Gastrocnemius medialis (tissue), 4 donors: ENCODE data around the gene MDFIC2.

ENCODE experiments used
- POLR2A ChIP-seq, 2 donors: fragments of 450-650 bp; IDR thresholded peaks; one replicate each; pipeline ENCODE4 v1.6.1; 2017; ENCODE audit warnings: antibody characterized with exemption in 2 of 2, mild to moderate bottlenecking in 2 of 2, moderate library complexity in 2 of 2
- TF ChIP-seq, protein P1 (sequence below), 5 experiments: fragments of 450-650 bp in 3 of 5; fragments of 200-600 bp in 2 of 5; sonication (generic) in 2 of 5; IDR thresholded peaks in 4 of 5; conservative IDR thresholded peaks in 1 of 5; 1 replicate in 4 of 5; 2 replicates in 1 of 5; pipeline ENCODE4 v1.5.1; 2016 to 2019; ENCODE audit warnings: antibody characterized with exemption in 5 of 5, mild to moderate bottlenecking in 3 of 5, moderate library complexity in 3 of 5

- TF ChIP-seq, protein P1, sequence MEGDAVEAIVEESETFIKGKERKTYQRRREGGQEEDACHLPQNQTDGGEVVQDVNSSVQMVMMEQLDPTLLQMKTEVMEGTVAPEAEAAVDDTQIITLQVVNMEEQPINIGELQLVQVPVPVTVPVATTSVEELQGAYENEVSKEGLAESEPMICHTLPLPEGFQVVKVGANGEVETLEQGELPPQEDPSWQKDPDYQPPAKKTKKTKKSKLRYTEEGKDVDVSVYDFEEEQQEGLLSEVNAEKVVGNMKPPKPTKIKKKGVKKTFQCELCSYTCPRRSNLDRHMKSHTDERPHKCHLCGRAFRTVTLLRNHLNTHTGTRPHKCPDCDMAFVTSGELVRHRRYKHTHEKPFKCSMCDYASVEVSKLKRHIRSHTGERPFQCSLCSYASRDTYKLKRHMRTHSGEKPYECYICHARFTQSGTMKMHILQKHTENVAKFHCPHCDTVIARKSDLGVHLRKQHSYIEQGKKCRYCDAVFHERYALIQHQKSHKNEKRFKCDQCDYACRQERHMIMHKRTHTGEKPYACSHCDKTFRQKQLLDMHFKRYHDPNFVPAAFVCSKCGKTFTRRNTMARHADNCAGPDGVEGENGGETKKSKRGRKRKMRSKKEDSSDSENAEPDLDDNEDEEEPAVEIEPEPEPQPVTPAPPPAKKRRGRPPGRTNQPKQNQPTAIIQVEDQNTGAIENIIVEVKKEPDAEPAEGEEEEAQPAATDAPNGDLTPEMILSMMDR (IDR thresholded peaks at IDR 0.05 in 4 of 5, conservative IDR thresholded peaks at IDR 0.05 in 1 of 5), result no peak
- TF ChIP-seq POLR2A (IDR thresholded peaks at IDR 0.05), result no peak
Observed at GRCh38 chr3:70179111-70179510, 133.3 kb downstream of the MDFIC2 start.
